Measurements from ENCODE around the gene PTPRM. TPM values are rescaled to one million over a fixed set of nuclear protein-coding genes. Genes with fewer than 3 reads are reported as not detected.

The PTPRM gene
- total RNA-seq, 1 donor, result 84.7 TPM

DNA sequence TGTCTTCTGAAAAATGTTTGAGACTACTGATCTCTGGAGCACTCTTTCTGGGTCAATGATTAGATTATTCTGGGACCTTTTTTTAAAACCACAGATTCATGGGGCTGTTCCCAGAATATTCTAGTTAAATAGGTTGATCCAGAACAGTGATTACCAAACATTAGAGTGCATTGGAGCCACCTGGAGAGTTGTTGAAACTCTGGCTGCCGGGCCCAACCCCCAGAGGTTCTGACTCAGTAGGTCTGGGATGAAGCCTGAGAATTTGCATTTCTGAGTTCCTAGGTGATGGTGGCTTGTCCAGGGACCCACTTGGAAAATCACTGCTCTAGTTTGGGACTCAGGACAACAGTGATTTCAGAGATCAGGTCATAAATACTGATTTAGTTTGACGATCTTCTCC lies 197.3 kb downstream of the PTPRM start:
- peaks cover 8% of the 10 kb centered on the region for H3K79me2 ChIP-seq (ENCODE audit: insufficient read depth, low read length)
- no peaks in the 10 kb centered on the region for H3K36me3 ChIP-seq (ENCODE audit: insufficient read depth, low read length)
- TF ChIP-seq, protein P1, sequence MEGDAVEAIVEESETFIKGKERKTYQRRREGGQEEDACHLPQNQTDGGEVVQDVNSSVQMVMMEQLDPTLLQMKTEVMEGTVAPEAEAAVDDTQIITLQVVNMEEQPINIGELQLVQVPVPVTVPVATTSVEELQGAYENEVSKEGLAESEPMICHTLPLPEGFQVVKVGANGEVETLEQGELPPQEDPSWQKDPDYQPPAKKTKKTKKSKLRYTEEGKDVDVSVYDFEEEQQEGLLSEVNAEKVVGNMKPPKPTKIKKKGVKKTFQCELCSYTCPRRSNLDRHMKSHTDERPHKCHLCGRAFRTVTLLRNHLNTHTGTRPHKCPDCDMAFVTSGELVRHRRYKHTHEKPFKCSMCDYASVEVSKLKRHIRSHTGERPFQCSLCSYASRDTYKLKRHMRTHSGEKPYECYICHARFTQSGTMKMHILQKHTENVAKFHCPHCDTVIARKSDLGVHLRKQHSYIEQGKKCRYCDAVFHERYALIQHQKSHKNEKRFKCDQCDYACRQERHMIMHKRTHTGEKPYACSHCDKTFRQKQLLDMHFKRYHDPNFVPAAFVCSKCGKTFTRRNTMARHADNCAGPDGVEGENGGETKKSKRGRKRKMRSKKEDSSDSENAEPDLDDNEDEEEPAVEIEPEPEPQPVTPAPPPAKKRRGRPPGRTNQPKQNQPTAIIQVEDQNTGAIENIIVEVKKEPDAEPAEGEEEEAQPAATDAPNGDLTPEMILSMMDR (IDR thresholded peaks at IDR 0.05; ENCODE audit: extremely low read depth, low read depth, low read length), result no peak
- no peak for DNase-seq (ENCODE audit: insufficient read length, low spot score, missing footprints)
- H4K20me1 ChIP-seq (ENCODE audit: insufficient read depth, low read length), result peaks cover 3% of the 10 kb centered on the region
- no peak overlapping the region for H3K4me3 ChIP-seq (ENCODE audit: insufficient read depth, low read length)
- peaks cover 16% of the 10 kb centered on the region for H3K4me1 ChIP-seq (ENCODE audit: insufficient read depth, low read length)
- no peak overlapping the region for H3K4me2 ChIP-seq (ENCODE audit: insufficient read depth, low read length)
- no peaks in the 10 kb centered on the region for H3K9me3 ChIP-seq (ENCODE audit: low read depth, low read length)
- H2AFZ ChIP-seq (ENCODE audit: low read length), result no peak overlapping the region
- no peaks in the 10 kb centered on the region for H3K27me3 ChIP-seq (ENCODE audit: insufficient read depth, low read length)
- H3K27ac ChIP-seq (ENCODE audit: low read depth, low read length), result no peak overlapping the region

DNA sequence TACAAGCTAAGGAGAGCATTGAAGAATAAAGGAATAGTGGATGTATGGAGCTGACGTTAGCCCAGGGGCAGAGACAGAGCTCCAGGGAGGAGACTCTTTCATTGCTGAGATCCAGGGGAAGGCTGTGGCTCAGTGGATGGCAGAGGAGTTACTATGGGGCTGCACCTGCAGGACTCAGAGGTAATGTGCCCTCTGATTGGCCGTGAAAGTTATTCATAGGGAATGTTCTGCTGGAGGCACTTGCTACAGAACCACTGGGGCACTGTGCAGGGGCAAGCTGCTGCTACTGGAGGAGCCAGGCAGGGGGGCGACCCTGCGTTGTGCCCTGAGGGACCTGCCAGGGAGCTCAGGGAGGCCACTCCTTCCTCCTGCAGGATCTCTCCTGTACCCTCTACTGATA lies 199.2 kb downstream of the PTPRM start:
- DNase-seq (ENCODE audit: insufficient read length, low spot score, missing footprints), result no peak
- H3K4me1 ChIP-seq (ENCODE audit: insufficient read depth, low read length), result peaks cover 10% of the 10 kb centered on the region

DNA sequence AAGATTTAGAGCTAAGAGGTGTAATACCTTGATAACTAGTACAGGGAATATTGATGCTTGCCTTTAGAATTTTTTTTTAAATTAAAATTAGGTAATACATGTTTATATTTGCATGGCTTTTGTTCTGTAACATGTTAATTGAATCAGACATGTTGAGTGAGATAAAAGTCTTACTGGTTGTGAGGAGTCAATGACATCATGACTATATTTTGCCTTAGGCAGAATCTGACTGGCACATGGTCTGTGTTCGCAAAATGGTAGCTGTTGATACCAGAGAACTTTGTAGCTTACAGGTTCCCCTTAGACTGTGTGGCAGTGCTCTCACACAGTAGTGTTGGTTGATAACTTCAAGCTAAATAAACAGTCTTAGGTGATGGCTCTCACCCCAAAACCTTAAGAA lies 199.7 kb downstream of the PTPRM start:
- no peak for DNase-seq (ENCODE audit: insufficient read length, low spot score, missing footprints)
- Histone ChIP-seq H4K20me1 (ENCODE audit: insufficient read depth, low read length) (no peaks in the 10 kb centered on the region), H3K27ac (ENCODE audit: low read depth, low read length) (no peak overlapping the region), H3K36me3 (ENCODE audit: insufficient read depth, low read length) (no peaks in the 10 kb centered on the region), H3K79me2 (ENCODE audit: insufficient read depth, low read length) (peaks cover 8% of the 10 kb centered on the region), H2AFZ (ENCODE audit: low read length) (no peak overlapping the region), H3K4me3 (ENCODE audit: insufficient read depth, low read length) (no peak overlapping the region), H3K9me3 (ENCODE audit: low read depth, low read length) (no peaks in the 10 kb centered on the region), H3K4me1 (ENCODE audit: insufficient read depth, low read length) (peaks cover 6% of the 10 kb centered on the region), H3K4me2 (ENCODE audit: insufficient read depth, low read length) (no peak overlapping the region), H3K27me3 (ENCODE audit: insufficient read depth, low read length) (no peaks in the 10 kb centered on the region)
- TF ChIP-seq, protein P1 (IDR thresholded peaks at IDR 0.05; ENCODE audit: extremely low read depth, low read depth, low read length), result no peak

More for the DNA sequence above, 199.2 kb downstream of the PTPRM start:
- H3K27me3 ChIP-seq (ENCODE audit: insufficient read depth, low read length), result no peaks in the 10 kb centered on the region
- no peak overlapping the region for H3K4me3 ChIP-seq (ENCODE audit: insufficient read depth, low read length)
- H3K27ac ChIP-seq (ENCODE audit: low read depth, low read length), result no peak overlapping the region
- TF ChIP-seq, protein P1 (IDR thresholded peaks at IDR 0.05; ENCODE audit: extremely low read depth, low read depth, low read length), result no peak
- H2AFZ ChIP-seq (ENCODE audit: low read length), result no peak overlapping the region
- peaks cover 8% of the 10 kb centered on the region for H3K79me2 ChIP-seq (ENCODE audit: insufficient read depth, low read length)
- no peak overlapping the region for H3K4me2 ChIP-seq (ENCODE audit: insufficient read depth, low read length)
- no peaks in the 10 kb centered on the region for H3K36me3 ChIP-seq (ENCODE audit: insufficient read depth, low read length)
- H4K20me1 ChIP-seq (ENCODE audit: insufficient read depth, low read length), result no peaks in the 10 kb centered on the region
- no peaks in the 10 kb centered on the region for H3K9me3 ChIP-seq (ENCODE audit: low read depth, low read length)

DNA sequence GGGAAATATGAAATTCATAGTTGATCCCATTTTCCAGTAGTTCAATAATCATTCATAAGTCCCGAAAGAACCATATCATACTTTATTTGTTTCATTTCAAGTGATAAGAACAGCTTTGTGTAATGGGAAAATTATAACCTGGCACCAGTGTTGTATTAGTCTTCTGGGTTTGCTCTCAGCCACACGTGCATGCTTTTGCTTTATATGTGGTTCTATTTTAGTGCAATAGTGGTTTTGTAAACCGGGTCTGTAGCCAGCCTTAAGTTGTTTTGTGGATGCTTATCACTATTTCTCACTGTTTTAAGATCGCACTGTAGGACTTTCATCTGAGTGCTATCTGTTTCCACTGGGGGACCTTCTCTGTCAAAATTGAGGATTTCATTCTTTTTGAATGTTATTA lies 203.8 kb downstream of the PTPRM start:
- no peak for DNase-seq (ENCODE audit: insufficient read length, low spot score, missing footprints)
- H3K4me3 ChIP-seq (ENCODE audit: insufficient read depth, low read length), result no peak overlapping the region
- H4K20me1 ChIP-seq (ENCODE audit: insufficient read depth, low read length), result no peaks in the 10 kb centered on the region
- no peak overlapping the region for H3K27ac ChIP-seq (ENCODE audit: low read depth, low read length)
- peaks cover 3% of the 10 kb centered on the region for H3K79me2 ChIP-seq (ENCODE audit: insufficient read depth, low read length)
- H3K4me1 ChIP-seq (ENCODE audit: insufficient read depth, low read length), result no peaks in the 10 kb centered on the region
- TF ChIP-seq, protein P1 (IDR thresholded peaks at IDR 0.05; ENCODE audit: extremely low read depth, low read depth, low read length), result no peak
- H3K27me3 ChIP-seq (ENCODE audit: insufficient read depth, low read length), result no peaks in the 10 kb centered on the region
- H2AFZ ChIP-seq (ENCODE audit: low read length), result no peak overlapping the region
- no peak overlapping the region for H3K4me2 ChIP-seq (ENCODE audit: insufficient read depth, low read length)
- H3K36me3 ChIP-seq (ENCODE audit: insufficient read depth, low read length), result no peaks in the 10 kb centered on the region
- H3K9me3 ChIP-seq (ENCODE audit: low read depth, low read length), result no peaks in the 10 kb centered on the region

All from osteoblast (primary cell).